ENCODE results near the gene CUTA. TPM values are rescaled to one million over a fixed set of nuclear protein-coding genes. Genes with fewer than 3 reads are reported as not detected.

CUTA gene
- total RNA-seq, 1 donor, result 155 TPM

DNA sequence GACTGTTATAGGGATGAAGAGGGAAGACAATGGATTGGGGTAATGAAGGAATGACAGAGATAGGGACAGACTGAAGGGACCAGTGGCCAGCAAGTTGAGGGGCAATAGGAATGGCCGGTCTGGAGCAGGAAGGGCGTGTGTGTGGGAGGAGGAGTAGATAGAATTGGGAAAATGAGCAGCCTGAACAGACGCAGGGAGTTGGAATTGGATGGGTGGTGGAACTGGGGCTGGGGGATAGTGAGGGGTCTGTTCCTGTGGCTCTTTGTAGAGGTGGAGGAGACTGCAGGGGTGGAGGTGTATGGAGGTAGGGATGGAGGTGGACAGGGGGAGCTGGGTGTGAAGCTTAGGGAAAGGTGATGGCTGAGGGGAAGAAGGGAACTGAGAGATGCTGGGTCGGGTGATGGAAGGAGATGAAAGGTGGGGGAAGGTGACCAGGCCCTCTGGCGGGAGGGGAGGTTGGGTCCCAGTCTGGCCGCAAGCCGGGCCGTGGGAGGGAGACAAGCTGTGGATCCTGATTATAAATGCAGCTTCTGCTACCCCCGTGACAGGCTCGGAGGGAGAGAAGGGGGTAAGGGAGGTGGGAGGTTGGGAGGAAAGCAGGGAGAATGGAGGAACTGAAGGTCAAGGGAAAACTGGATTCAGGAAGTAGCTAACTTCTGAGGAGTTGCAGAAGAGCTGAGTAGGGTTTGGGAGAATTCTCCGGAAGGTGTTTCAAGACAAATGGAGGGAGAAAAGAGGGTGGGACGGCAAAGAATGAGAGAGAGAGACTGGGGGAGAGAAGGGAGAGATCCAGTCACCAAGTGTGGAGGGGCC lies 7.2 kb upstream of the CUTA start:
- TF ChIP-seq, protein P1, sequence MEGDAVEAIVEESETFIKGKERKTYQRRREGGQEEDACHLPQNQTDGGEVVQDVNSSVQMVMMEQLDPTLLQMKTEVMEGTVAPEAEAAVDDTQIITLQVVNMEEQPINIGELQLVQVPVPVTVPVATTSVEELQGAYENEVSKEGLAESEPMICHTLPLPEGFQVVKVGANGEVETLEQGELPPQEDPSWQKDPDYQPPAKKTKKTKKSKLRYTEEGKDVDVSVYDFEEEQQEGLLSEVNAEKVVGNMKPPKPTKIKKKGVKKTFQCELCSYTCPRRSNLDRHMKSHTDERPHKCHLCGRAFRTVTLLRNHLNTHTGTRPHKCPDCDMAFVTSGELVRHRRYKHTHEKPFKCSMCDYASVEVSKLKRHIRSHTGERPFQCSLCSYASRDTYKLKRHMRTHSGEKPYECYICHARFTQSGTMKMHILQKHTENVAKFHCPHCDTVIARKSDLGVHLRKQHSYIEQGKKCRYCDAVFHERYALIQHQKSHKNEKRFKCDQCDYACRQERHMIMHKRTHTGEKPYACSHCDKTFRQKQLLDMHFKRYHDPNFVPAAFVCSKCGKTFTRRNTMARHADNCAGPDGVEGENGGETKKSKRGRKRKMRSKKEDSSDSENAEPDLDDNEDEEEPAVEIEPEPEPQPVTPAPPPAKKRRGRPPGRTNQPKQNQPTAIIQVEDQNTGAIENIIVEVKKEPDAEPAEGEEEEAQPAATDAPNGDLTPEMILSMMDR (IDR thresholded peaks at IDR 0.05; ENCODE audit: insufficient read depth, low read depth, low read length), result no peak
- H3K4me3 ChIP-seq (ENCODE audit: low read depth, low read length), result peak overlapping the region; percentile 79
- no peak for DNase-seq (ENCODE audit: low read depth)

DNA sequence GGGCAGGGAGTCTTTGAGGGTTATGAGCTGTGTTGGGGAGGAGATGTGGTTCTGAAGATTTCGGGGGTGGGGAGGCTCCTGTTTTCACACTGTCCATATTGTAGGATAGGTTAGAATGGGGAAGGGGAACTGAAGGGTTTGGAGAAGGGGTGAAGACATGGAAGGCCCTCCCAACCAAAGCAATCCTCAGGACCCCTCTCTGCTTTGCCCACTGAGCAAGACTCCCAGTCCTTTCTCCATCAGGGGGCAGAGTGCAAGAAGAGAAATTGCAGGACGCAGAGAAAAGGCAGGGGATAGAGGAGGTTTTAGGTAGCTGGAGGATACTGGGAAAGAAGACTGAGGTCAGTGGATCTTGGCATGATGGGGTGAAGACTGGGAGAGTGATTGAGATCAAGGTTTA lies 5.9 kb upstream of the CUTA start:
- TF ChIP-seq, protein P1 (IDR thresholded peaks at IDR 0.05; ENCODE audit: insufficient read depth, low read depth, low read length), result no peak
- no peak for DNase-seq (ENCODE audit: low read depth)
- no peak overlapping the region for H3K4me3 ChIP-seq (ENCODE audit: low read depth, low read length)

DNA sequence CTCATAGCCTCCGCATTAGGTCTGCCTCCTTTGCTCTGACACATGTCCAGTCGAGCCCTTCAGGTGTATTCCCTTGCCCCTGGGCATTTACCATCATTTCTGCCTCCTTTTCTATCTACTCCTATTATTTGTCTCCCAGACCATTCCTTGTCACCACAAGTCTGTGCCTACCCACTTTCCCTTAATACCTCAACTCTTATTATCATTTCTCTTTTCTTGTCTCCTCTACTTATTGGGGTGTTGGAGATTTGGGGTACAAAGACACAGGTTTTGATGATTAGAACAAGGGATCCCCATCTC lies 3.4 kb upstream of the CUTA start:
- TF ChIP-seq, protein P1 (IDR thresholded peaks at IDR 0.05; ENCODE audit: insufficient read depth, low read depth, low read length), result no peak
- no peak for DNase-seq (ENCODE audit: low read depth)
- H3K4me3 ChIP-seq (ENCODE audit: low read depth, low read length), result peak overlapping the region; percentile 61

DNA sequence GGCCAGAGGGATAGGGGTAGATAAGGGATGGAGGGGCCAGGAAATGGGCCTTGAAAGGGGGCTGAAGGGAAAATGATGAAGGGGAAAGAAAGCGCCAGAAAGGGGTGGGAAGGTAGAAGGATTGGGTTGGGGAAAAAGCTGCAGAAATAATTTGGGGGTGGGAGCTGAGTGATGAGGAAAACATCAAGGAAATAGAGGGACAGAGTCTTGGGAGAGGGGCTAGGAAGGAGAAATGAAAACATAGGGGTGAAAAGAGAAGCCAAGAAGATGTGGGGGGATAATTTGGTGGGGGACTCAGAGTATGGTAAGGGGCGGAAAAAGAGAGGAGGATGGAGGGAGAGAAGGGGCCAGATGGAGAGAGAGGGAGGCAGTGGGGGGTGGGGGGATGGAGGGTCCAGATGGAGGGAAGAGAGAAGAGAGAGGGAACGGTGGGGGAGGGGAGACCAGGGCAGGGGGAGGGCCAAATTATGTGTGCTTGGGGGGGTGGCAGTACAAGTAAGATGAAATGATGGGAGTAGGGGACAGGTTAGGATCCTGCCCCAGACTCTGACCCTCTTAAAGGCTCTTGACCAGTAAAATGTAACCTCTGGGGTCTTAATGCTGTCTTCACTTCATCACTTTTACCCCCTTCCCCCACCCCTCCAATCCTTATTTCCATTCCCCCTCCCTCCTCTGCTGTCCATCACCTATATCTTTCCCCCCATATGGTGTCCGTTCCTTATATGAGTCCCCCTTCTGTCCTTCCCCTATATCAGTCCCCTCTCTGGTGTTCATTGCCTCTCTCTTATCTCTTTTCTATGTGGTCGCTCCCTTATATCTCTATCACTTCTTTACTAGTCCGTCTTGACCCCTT lies 2.8 kb upstream of the CUTA start:
- TF ChIP-seq, protein P1 (IDR thresholded peaks at IDR 0.05; ENCODE audit: insufficient read depth, low read depth, low read length), result no peak

DNA sequence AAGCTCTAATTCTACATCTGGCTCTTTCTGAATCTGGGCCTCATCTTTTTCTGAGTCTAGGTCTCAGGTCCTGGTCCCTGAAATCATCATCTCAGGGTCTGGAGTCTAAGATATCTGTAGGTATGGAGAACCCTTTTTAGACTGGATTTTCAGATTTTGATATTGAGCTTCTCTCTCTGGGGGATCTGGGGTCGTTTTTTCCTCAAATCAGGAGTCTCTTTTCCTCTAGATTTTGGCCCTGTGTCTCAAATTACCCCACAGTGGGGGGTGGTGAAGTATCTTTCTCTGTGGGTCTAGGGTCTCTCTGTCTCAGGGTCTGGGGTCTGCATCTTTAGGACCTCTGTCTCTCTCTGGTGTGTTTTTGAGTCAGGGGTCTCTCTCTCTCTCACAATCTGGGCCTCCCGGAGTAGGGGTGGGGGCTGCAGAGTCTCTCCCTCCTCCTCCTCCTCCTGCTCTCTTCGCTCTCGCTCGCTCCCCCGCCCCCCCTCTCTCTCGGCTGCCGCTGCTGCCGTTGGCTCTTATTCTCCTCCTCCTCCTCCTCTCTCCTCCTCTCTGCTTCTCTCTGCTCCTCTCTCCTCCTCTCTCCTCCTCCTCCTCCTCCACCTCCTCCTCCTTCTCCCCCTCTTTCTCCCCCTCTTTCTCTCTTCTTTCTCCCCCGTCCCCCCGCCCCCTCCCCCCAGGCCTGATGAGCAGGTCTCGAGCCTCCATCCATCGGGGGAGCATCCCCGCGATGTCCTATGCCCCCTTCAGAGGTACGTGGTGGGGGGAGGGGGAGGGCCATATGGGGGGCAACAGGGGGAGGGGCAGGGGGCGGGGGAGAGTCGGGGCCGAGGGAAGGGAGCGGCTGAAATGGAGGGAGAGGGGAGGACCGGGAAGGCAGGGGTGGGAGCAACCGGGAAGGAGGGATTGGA lies 1.9 kb upstream of the CUTA start, which contains the start of gene SYNGAP1:
SYNGAP1 (plus strand) TSS at position 486 of the 911 bp plus-strand sequence; CDS start at position 686, 200 bp downstream.
- peak; percentile 67 for DNase-seq (ENCODE audit: low read depth)
- H3K4me3 ChIP-seq (ENCODE audit: low read depth, low read length), result peak within 1 kb of the TSS; percentile 61
- TF ChIP-seq, protein P1 (IDR thresholded peaks at IDR 0.05; ENCODE audit: insufficient read depth, low read depth, low read length), result no peak

More for the DNA sequence above, 2.8 kb upstream of the CUTA start:
- peak overlapping the region; percentile 61 for H3K4me3 ChIP-seq (ENCODE audit: low read depth, low read length)
- no peak for DNase-seq (ENCODE audit: low read depth)

DNA sequence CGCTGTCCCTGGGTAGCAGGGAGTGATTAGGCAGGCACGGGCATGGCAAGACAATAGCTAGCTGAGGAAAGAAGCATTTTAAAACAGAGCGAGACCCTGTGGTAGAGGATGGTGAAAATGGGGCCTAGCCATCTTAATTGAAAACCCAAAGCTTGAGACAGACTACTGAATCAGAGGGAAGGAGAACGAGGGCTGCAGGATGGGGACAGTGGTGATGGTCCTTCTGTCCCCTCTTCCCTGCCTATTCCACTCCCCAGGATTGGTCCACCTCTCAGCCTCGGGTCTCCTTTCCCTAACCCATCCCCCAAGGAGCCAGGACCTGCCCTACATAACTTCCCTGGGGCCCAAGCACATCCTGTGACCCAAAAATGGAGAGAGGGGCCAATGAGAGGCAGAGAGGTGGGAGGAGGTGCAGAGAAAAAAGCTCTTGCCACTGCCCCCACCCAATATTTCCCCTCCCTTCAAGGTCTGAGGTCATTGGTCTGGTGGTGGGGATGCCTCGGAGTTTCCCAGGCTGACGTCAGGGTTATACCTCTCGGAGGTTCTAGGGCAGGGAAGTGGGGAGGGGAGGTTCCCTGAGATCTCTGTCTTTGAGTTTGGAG lies 884 bp upstream of the CUTA start:
- TF ChIP-seq, protein P1 (IDR thresholded peaks at IDR 0.05; ENCODE audit: insufficient read depth, low read depth, low read length), result no peak
- DNase-seq (ENCODE audit: low read depth), result peak; percentile 52
- peak overlapping the region; percentile 55 for H3K4me3 ChIP-seq (ENCODE audit: low read depth, low read length)
